ENCODE data around the gene PPM1D. TPM values are rescaled to one million over a fixed set of nuclear protein-coding genes. Genes with fewer than 3 reads are reported as not detected.
A peak's percentile ranks its signal among the peaks of the same experiment; 100 is the strongest.

The PPM1D gene
- total RNA-seq, 1 experiment from 2014 or later = 10.4 TPM

GRCh38 chr17:60599220-60599619 is 773 bp upstream of the PPM1D start:
- Histone ChIP-seq H3K9me3 (ENCODE audit: insufficient read depth, low read depth) (no peaks in the 10 kb centered on the region), H3K4me3 (peak overlapping the region; percentile 87), H3K79me2 (ENCODE audit: low read depth) (peaks cover 39% of the 10 kb centered on the region), H3K4me2 (peak overlapping the region; percentile 74), H3K36me3 (ENCODE audit: low read depth) (no peaks in the 10 kb centered on the region), H3K9me2 (ENCODE audit: insufficient read depth) (no peaks in the 10 kb centered on the region), H3K27ac (peak overlapping the region; percentile 64), H3F3A (ENCODE audit: insufficient read depth, low read depth) (peaks cover 17% of the 10 kb centered on the region), H2AFZ (peak overlapping the region; percentile 99), H4K20me1 (ENCODE audit: insufficient read depth) (0 out of 2 replicates have a peak, but pooled peaks cover 5% of the 10 kb centered on the region), H3K27me3 (ENCODE audit: insufficient read depth, low read depth) (no peaks in the 10 kb centered on the region), H3K4me1 (replicated peaks; ENCODE audit: insufficient read depth) (peaks cover 22% of the 10 kb centered on the region)
- no peak for DNase-seq
- BruUV-seq (replicated peaks) = TSS peak; percentile 92
- ChIA-PET POLR2A (ENCODE audit: unreplicated experiment) (interaction anchor here (0.5 to 1.1 kb wide), 8 partner anchors 10 to 1319 kb away, joined by 3 to 15 read pairs (median 5); partner anchors contain the start of genes BCAS3 and USP32), CTCF (interaction anchor here (0.6 kb wide), 1 partner anchor 549 kb away, joined by 4 read pairs; no protein-coding TSS in a partner anchor)
- TF ChIP-seq EZH2 (IDR thresholded peaks at IDR 0.05; ENCODE audit: low read depth) = no peak
- no peak for TF ChIP-seq CTCF (conservative IDR thresholded peaks at IDR 0.05)
- intact Hi-C loops (cut with micrococcal nuclease; ENCODE audit: unreplicated experiment) = no loop called here

GRCh38 chr17:60600490-60601446 is 775 bp downstream of the PPM1D start:
- 0 out of 2 replicates have a peak, but pooled peaks cover 5% of the 10 kb centered on the region for H4K20me1 ChIP-seq (ENCODE audit: insufficient read depth)
- peaks cover 30% of the 10 kb centered on the region for H3K4me1 ChIP-seq (replicated peaks; ENCODE audit: insufficient read depth)
- H3K9me2 ChIP-seq (ENCODE audit: insufficient read depth) = no peaks in the 10 kb centered on the region
- H3F3A ChIP-seq (ENCODE audit: insufficient read depth, low read depth) = peaks cover 24% of the 10 kb centered on the region
- no peaks in the 10 kb centered on the region for H3K27me3 ChIP-seq (ENCODE audit: insufficient read depth, low read depth)
- DNase-seq = peak; percentile 76
- H3K4me3 ChIP-seq = peak overlapping the region; percentile 87
- H3K9me3 ChIP-seq (ENCODE audit: insufficient read depth, low read depth) = no peaks in the 10 kb centered on the region
- H3K4me2 ChIP-seq = peak overlapping the region; percentile 84
- no peaks in the 10 kb centered on the region for H3K36me3 ChIP-seq (ENCODE audit: low read depth)
- intact Hi-C loops (cut with micrococcal nuclease; ENCODE audit: unreplicated experiment) = loop anchor here (2.0 to 5.0 kb wide), 2 partner anchors 73 to 208 kb away; partner anchors contain the start of genes APPBP2 and USP32
- TF ChIP-seq EZH2 (IDR thresholded peaks at IDR 0.05; ENCODE audit: low read depth) (no peak), CTCF (conservative IDR thresholded peaks at IDR 0.05) (peak; percentile 82)
- H2AFZ ChIP-seq = peak overlapping the region; percentile 98
- peak overlapping the region; percentile 45 for H3K27ac ChIP-seq
- CTCF ChIA-PET = no interaction called here
- BruUV-seq (replicated peaks) = TSS peak; percentile 37
- H3K79me2 ChIP-seq (ENCODE audit: low read depth) = peaks cover 55% of the 10 kb centered on the region
- POLR2A ChIA-PET (ENCODE audit: unreplicated experiment) = interaction anchor here (0.7 to 1.0 kb wide), 2 partner anchors 209 to 491 kb away, joined by 4 to 15 read pairs; partner anchors contain the start of gene USP32

Measured in PC-9 (cell line).